ENCODE measurements around the gene PACRG.

DNA sequence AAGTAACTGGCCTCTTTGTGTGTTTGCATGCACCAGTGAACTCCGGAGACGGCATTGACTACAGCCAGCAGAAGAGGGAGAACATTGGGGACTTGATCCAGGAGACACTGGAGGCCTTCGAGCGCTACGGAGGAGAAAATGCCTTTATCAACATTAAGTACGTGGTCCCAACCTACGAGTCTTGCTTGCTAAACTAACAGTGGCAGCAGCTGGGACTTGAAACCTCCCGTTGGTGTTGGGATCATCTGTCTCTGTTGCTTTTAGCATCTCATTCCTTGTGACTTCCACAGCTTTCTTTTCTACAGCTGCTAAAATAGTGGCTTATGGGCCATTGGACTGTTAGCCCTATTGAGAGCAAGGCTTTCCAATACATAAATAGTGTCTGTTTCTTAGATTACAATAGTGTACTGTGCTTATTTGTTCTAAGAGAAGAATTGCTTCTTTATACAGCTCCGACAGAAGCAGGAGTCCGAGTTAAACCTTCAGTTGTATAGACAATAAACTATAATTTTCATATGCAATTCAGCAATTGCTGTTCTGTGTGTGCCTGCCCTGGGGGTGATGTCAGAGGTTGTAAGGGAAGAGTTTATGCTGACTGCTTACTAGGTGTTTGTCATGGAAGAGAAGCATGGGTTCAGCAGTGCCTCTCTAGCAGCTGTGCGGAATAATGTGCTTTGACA, 587.2 kb downstream of the PACRG start:
- no peak for TF ChIP-seq MYBL2 (CRISPR knock-in tag; IDR thresholded peaks at IDR 0.05)
- TF ChIP-seq JUN (CRISPR knock-in tag; IDR thresholded peaks at IDR 0.05) = no peak
- TF ChIP-seq, protein P1, sequence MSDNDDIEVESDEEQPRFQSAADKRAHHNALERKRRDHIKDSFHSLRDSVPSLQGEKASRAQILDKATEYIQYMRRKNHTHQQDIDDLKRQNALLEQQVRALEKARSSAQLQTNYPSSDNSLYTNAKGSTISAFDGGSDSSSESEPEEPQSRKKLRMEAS (CRISPR knock-in tag; IDR thresholded peaks at IDR 0.05) = no peak
- TF ChIP-seq, protein P2, sequence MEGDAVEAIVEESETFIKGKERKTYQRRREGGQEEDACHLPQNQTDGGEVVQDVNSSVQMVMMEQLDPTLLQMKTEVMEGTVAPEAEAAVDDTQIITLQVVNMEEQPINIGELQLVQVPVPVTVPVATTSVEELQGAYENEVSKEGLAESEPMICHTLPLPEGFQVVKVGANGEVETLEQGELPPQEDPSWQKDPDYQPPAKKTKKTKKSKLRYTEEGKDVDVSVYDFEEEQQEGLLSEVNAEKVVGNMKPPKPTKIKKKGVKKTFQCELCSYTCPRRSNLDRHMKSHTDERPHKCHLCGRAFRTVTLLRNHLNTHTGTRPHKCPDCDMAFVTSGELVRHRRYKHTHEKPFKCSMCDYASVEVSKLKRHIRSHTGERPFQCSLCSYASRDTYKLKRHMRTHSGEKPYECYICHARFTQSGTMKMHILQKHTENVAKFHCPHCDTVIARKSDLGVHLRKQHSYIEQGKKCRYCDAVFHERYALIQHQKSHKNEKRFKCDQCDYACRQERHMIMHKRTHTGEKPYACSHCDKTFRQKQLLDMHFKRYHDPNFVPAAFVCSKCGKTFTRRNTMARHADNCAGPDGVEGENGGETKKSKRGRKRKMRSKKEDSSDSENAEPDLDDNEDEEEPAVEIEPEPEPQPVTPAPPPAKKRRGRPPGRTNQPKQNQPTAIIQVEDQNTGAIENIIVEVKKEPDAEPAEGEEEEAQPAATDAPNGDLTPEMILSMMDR (IDR thresholded peaks at IDR 0.05) = no peak
- TF ChIP-seq, protein P3, sequence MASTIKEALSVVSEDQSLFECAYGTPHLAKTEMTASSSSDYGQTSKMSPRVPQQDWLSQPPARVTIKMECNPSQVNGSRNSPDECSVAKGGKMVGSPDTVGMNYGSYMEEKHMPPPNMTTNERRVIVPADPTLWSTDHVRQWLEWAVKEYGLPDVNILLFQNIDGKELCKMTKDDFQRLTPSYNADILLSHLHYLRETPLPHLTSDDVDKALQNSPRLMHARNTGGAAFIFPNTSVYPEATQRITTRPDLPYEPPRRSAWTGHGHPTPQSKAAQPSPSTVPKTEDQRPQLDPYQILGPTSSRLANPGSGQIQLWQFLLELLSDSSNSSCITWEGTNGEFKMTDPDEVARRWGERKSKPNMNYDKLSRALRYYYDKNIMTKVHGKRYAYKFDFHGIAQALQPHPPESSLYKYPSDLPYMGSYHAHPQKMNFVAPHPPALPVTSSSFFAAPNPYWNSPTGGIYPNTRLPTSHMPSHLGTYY (CRISPR knock-in tag; IDR thresholded peaks at IDR 0.05) = no peak
- no peak for TF ChIP-seq SMAD4 (CRISPR knock-in tag; IDR thresholded peaks at IDR 0.05)
- no peak for TF ChIP-seq ESRRA (CRISPR knock-in tag; IDR thresholded peaks at IDR 0.05; ENCODE audit: borderline replicate concordance)
- TF ChIP-seq RORB (CRISPR knock-in tag; IDR thresholded peaks at IDR 0.05) = no peak
- TF ChIP-seq, protein P4, sequence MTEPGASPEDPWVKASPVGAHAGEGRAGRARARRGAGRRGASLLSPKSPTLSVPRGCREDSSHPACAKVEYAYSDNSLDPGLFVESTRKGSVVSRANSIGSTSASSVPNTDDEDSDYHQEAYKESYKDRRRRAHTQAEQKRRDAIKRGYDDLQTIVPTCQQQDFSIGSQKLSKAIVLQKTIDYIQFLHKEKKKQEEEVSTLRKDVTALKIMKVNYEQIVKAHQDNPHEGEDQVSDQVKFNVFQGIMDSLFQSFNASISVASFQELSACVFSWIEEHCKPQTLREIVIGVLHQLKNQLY (CRISPR knock-in tag; IDR thresholded peaks at IDR 0.05) = no peak
- TF ChIP-seq ZNF317 (CRISPR knock-in tag; IDR thresholded peaks at IDR 0.05; ENCODE audit: borderline replicate concordance, low read depth) = no peak
